ENCODE measurements around the gene CDK2.

- TF ChIP-seq CTCF (optimal IDR thresholded peaks at IDR 0.05 in 1 of 3, IDR thresholded peaks at IDR 0.05 in 1 of 3, conservative IDR thresholded peaks at IDR 0.05 in 1 of 3; ENCODE audit: extremely low read depth in 1 of 3, insufficient read depth in 2 of 3, low read length in 3 of 3) (no peak), EZH2 (IDR thresholded peaks at IDR 0.05; ENCODE audit: low read length) (no peak)
Measured at GRCh38 chr12:55935738-55936151, 30.9 kb upstream of the CDK2 start.

All from keratinocyte (primary cell).